Astrocyte (in vitro differentiated cells and primary cell): ENCODE data around the gene TOLLIP. TPM values are rescaled to one million over a fixed set of nuclear protein-coding genes. Genes with fewer than 3 reads are reported as not detected.

Experiments used
- DNase-seq: peaks from one replicate; pipeline ENCODE4 v3.0.0-alpha.2; 2010; ENCODE audit warnings: low read depth
- FAIRE-seq: peaks from 2 replicates; lab custom pipeline; 2011; peaks lifted over from hg19 to GRCh38; lab: Jason Lieb, UNC
- H2AFZ ChIP-seq: 2 replicates; pipeline ENCODE4 v1.6.0; 2012; ENCODE audit warnings: low read depth, low read length, inconsistent platforms
- H3K27ac ChIP-seq: 2 replicates; pipeline ENCODE4 v1.5.1; 2011; ENCODE audit warnings: low read depth, low read length, inconsistent platforms
- H3K27me3 ChIP-seq: 2 replicates; pipeline ENCODE4 v1.6.0; 2011; ENCODE audit warnings: low read length, inconsistent platforms; ENCODE audit not compliant: insufficient read depth
- H3K36me3 ChIP-seq: 2 replicates; pipeline ENCODE4 v1.5.1; 2011; ENCODE audit warnings: low read length, inconsistent platforms; ENCODE audit not compliant: insufficient read depth
- H3K4me1 ChIP-seq: 2 replicates; pipeline ENCODE4 v1.5.1; 2011; ENCODE audit warnings: low read length, inconsistent platforms; ENCODE audit not compliant: insufficient read depth
- H3K4me2 ChIP-seq: 2 replicates; pipeline ENCODE4 v1.6.0; 2012; ENCODE audit warnings: low read length, inconsistent platforms
- H3K4me3 ChIP-seq: 2 replicates; pipeline ENCODE4 v1.5.1; 2011; ENCODE audit warnings: low read depth, mild to moderate bottlenecking, low read length, inconsistent platforms; ENCODE audit not compliant: insufficient read depth
- H3K79me2 ChIP-seq: 2 replicates; pipeline ENCODE4 v1.6.0; 2012; ENCODE audit warnings: mild to moderate bottlenecking, low read length, inconsistent platforms; ENCODE audit not compliant: insufficient read depth
- H3K9ac ChIP-seq: 2 replicates; pipeline ENCODE4 v1.6.0; 2012; ENCODE audit warnings: mild to moderate bottlenecking, low read length, inconsistent platforms
- H3K9me3 ChIP-seq: 2 replicates; pipeline ENCODE4 v1.5.1; 2012; ENCODE audit warnings: low read depth, mild to moderate bottlenecking, low read length, inconsistent platforms; ENCODE audit not compliant: insufficient read depth
- H4K20me1 ChIP-seq: 2 replicates; pipeline ENCODE4 v1.6.0; 2012; ENCODE audit warnings: low read length, inconsistent platforms; ENCODE audit not compliant: insufficient read depth
- H3K27ac Mint-ChIP-seq: one replicate; pipeline ENCODE4 v1.8.0; 2021; ENCODE audit warnings: mild to moderate bottlenecking, mixed read lengths; ENCODE audit not compliant: unreplicated experiment
- H3K27me3 Mint-ChIP-seq: one replicate; pipeline ENCODE4 v1.8.0; 2021; ENCODE audit warnings: low read depth, mixed read lengths; ENCODE audit not compliant: unreplicated experiment
- H3K36me3 Mint-ChIP-seq: one replicate; pipeline ENCODE4 v1.8.0; 2021; ENCODE audit warnings: low read depth, mixed read lengths; ENCODE audit not compliant: unreplicated experiment
- H3K4me1 Mint-ChIP-seq: one replicate; pipeline ENCODE4 v1.8.0; 2021; ENCODE audit warnings: low read depth, mixed read lengths; ENCODE audit not compliant: unreplicated experiment
- H3K4me3 Mint-ChIP-seq: one replicate; pipeline ENCODE4 v1.8.0; 2021; ENCODE audit warnings: mild to moderate bottlenecking, moderate library complexity, mixed read lengths; ENCODE audit not compliant: unreplicated experiment
- H3K9me3 Mint-ChIP-seq: one replicate; pipeline ENCODE4 v1.8.0; 2021; ENCODE audit warnings: mild to moderate bottlenecking, mixed read lengths; ENCODE audit not compliant: unreplicated experiment
- EZH2 ChIP-seq: IDR thresholded peaks from 2 replicates; pipeline ENCODE4 v1.6.1; 2012; ENCODE audit warnings: mild to moderate bottlenecking, low read length, inconsistent platforms; ENCODE audit not compliant: insufficient read depth
- total RNA-seq: library from RNA; stranded (reverse); gene quantifications from 2 replicates; pipeline ENCODE4 v1.2.1, GENCODE V29; 2021
- TF ChIP-seq, protein P1 (sequence below): IDR thresholded peaks from 2 replicates; pipeline ENCODE4 v1.5.1; 2011; ENCODE audit warnings: low read depth, mild to moderate bottlenecking, inconsistent platforms, low read length, moderate library complexity; ENCODE audit not compliant: insufficient read depth

Gene TOLLIP
- total RNA-seq, 1 donor from 2014 or later = 46.4 TPM

DNA sequence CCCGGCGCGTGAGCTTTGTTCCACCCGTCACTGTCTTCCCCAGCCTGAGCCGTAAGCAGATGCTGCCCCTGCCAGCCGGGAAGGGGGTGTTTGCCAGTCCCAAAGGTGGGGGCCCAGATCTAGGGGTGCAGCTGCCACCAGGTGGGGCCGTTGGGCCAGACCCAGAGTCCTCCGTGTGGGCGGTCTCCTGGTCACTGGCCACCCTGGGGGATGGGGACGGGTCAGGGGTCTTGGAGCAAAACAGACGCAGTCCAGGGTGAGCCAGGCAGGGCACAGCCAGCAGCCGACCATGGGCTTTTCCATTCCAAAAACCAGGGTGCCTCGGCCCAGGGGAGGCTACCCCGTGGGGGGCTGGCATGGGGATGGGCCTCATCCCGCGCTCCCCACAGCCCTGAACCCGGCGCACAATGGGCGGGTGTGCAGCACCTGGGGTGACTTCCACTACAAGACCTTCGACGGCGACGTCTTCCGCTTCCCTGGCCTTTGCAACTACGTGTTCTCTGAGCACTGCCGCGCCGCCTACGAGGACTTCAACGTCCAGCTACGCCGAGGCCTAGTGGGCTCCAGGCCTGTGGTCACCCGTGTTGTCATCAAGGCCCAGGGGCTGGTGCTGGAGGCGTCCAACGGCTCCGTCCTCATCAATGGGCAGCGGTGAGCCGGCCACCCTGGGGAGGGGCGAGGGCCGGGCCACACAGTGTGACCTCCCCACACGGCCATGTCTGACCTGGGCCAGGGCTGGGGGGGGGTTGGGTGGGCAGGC lies 83.0 kb downstream of the TOLLIP start:
- Mint-ChIP-seq H3K27me3 (peaks cover 12% of the 10 kb centered on the region), H3K27ac (no peak overlapping the region), H3K4me3 (no peak overlapping the region), H3K9me3 (no peaks in the 10 kb centered on the region), H3K4me1 (no peaks in the 10 kb centered on the region), H3K36me3 (no peaks in the 10 kb centered on the region)
- Histone ChIP-seq H4K20me1 (no peaks in the 10 kb centered on the region), H3K4me1 (no peaks in the 10 kb centered on the region), H3K27me3 (no peaks in the 10 kb centered on the region), H3K4me3 (no peak overlapping the region), H2AFZ (no peak overlapping the region), H3K4me2 (no peak overlapping the region), H3K79me2 (no peaks in the 10 kb centered on the region), H3K36me3 (no peaks in the 10 kb centered on the region), H3K9ac (no peak overlapping the region), H3K9me3 (no peaks in the 10 kb centered on the region), H3K27ac (no peak overlapping the region)
- DNase-seq (no peak), FAIRE-seq (no peak)
- TF ChIP-seq EZH2 = no peak
- TF ChIP-seq, protein P1, sequence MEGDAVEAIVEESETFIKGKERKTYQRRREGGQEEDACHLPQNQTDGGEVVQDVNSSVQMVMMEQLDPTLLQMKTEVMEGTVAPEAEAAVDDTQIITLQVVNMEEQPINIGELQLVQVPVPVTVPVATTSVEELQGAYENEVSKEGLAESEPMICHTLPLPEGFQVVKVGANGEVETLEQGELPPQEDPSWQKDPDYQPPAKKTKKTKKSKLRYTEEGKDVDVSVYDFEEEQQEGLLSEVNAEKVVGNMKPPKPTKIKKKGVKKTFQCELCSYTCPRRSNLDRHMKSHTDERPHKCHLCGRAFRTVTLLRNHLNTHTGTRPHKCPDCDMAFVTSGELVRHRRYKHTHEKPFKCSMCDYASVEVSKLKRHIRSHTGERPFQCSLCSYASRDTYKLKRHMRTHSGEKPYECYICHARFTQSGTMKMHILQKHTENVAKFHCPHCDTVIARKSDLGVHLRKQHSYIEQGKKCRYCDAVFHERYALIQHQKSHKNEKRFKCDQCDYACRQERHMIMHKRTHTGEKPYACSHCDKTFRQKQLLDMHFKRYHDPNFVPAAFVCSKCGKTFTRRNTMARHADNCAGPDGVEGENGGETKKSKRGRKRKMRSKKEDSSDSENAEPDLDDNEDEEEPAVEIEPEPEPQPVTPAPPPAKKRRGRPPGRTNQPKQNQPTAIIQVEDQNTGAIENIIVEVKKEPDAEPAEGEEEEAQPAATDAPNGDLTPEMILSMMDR = no peak

DNA sequence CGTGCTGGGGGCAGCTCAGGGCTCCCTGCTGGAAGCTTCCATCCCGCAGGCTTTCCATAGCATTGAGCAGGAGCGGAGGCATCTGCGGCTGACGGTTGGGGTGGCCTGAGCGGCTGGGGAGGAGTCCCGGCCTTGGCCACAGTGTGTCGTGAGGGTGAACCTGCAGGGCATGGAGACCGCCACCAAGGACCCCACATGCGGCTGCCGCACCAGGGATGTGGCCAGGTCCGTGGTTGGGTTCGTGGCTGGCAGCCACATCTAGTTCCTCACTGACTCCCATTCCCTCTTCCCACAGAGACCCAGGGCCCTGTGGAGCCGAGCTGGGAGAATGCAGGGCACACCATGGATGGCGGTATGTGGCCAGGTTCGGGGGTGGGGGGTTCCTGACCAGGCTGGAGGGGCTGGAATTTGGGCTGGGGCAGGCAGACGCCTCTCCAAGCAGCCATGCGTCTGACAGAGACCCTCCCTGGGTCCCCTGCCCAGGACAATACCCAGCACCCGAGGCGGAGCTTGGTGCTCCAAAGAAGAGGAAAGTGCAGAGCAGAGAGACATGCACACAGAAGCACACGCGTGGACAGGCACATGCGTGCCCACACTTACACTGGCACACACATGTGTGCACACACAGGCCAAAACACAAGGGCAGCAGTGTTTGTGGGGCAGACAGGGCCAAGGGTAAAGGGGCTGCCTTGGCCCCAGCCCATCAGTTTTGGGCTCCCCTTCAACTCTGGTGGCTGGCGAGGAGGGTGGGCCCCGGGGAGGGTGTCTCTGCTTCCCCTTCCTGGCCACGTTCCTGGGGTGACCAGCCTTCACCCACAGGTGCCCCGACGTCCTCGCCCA lies 83.8 kb downstream of the TOLLIP start:
- H3K9me3 Mint-ChIP-seq = no peaks in the 10 kb centered on the region
- H3K27ac Mint-ChIP-seq = no peak overlapping the region
- Histone ChIP-seq H3K4me2 (no peak overlapping the region), H3K9ac (no peak overlapping the region), H3K79me2 (no peaks in the 10 kb centered on the region), H2AFZ (no peak overlapping the region), H3K36me3 (no peaks in the 10 kb centered on the region), H3K27ac (no peak overlapping the region), H3K4me1 (no peaks in the 10 kb centered on the region), H3K9me3 (no peaks in the 10 kb centered on the region), H3K27me3 (no peaks in the 10 kb centered on the region), H4K20me1 (no peaks in the 10 kb centered on the region), H3K4me3 (no peak overlapping the region)
- H3K4me1 Mint-ChIP-seq = no peaks in the 10 kb centered on the region
- H3K27me3 Mint-ChIP-seq = peaks cover 14% of the 10 kb centered on the region
- H3K4me3 Mint-ChIP-seq = no peak overlapping the region
- no peaks in the 10 kb centered on the region for H3K36me3 Mint-ChIP-seq
- TF ChIP-seq, protein P1 = no peak
- TF ChIP-seq EZH2 = no peak
- DNase-seq (no peak), FAIRE-seq (no peak)
